RWPE2 (cell line): Measurements from ENCODE around the gene JAG2.

Source experiments
- ATAC-seq: fragments of 200-7000 bp; cut with Tn5 transposase; 3 replicates; pipeline ENCODE4 v1.9.1; 2021; ENCODE audit warnings: low read depth
- DNase-seq: peaks from one replicate; pipeline ENCODE4 v3.0.0-alpha.2; 2020; ENCODE audit warnings: low spot score
- H3K27ac ChIP-seq: fragments of 450-650 bp; 2 replicates; pipeline ENCODE4 v1.5.1; 2017; ENCODE audit warnings: mild to moderate bottlenecking; ENCODE audit not compliant: poor library complexity, severe bottlenecking
- H3K27me3 ChIP-seq: fragments of 250-450 bp; sonication (Bioruptor Pico); 2 replicates; pipeline ENCODE4 v1.5.1; 2021; ENCODE audit warnings: mild to moderate bottlenecking, moderate library complexity; ENCODE audit not compliant: insufficient read depth, poor library complexity, severe bottlenecking
- H3K36me3 ChIP-seq: fragments of 250-450 bp; sonication (Bioruptor Pico); 2 replicates; pipeline ENCODE4 v1.5.1; 2020; ENCODE audit warnings: low read depth, mild to moderate bottlenecking, moderate library complexity
- H3K4me1 ChIP-seq: fragments of 250-450 bp; sonication (Bioruptor Pico); 2 replicates; pipeline ENCODE4 v1.5.1; 2021; ENCODE audit warnings: mild to moderate bottlenecking, moderate library complexity; ENCODE audit not compliant: insufficient read depth, poor library complexity, severe bottlenecking
- H3K4me3 ChIP-seq: fragments of 250-450 bp; sonication (Bioruptor Pico); 2 replicates; pipeline ENCODE4 v1.5.1; 2021; ENCODE audit warnings: mild to moderate bottlenecking, moderate library complexity; ENCODE audit not compliant: severe bottlenecking
- H3K9me3 ChIP-seq: fragments of 250-450 bp; sonication (Bioruptor Pico); 2 replicates; pipeline ENCODE4 v1.5.1; 2021; ENCODE audit warnings: mild to moderate bottlenecking, moderate library complexity; ENCODE audit not compliant: severe bottlenecking
- CTCF ChIP-seq: fragments of 450-650 bp; IDR thresholded peaks from one replicate; pipeline ENCODE4 v1.5.1; 2017; ENCODE audit warnings: mild to moderate bottlenecking, moderate library complexity; ENCODE audit not compliant: poor library complexity, severe bottlenecking

The JAG2 gene

GRCh38 chr14:105102361-105102870, 66.2 kb downstream of the JAG2 start:
- H3K27ac ChIP-seq, result no peak overlapping the region
- no peak for TF ChIP-seq CTCF
- no peaks in the 10 kb centered on the region for H3K27me3 ChIP-seq

GRCh38 chr14:105100910-105101309, 67.7 kb downstream of the JAG2 start:
- Histone ChIP-seq H3K27me3 (no peaks in the 10 kb centered on the region), H3K27ac (no peak overlapping the region), H3K4me3 (no peak overlapping the region), H3K36me3 (no peaks in the 10 kb centered on the region), H3K9me3 (no peaks in the 10 kb centered on the region), H3K4me1 (peaks cover 11% of the 10 kb centered on the region)
- DNase-seq (peak; percentile 23), ATAC-seq (no peak)
- TF ChIP-seq CTCF, result no peak

More at GRCh38 chr14:105102361-105102870, 66.2 kb downstream of the JAG2 start:
- H3K36me3 ChIP-seq, result no peaks in the 10 kb centered on the region
- ATAC-seq (no peak), DNase-seq (peak; percentile 34)
- no peak overlapping the region for H3K4me3 ChIP-seq
- no peaks in the 10 kb centered on the region for H3K9me3 ChIP-seq
- H3K4me1 ChIP-seq, result peaks cover 7% of the 10 kb centered on the region

- Histone ChIP-seq H3K27ac (no peak overlapping the region), H3K4me1 (peaks cover 11% of the 10 kb centered on the region), H3K9me3 (no peaks in the 10 kb centered on the region), H3K27me3 (no peaks in the 10 kb centered on the region), H3K36me3 (no peaks in the 10 kb centered on the region), H3K4me3 (no peak overlapping the region)
- no peak for TF ChIP-seq CTCF
- no peak for ATAC-seq
- DNase-seq, result peak; percentile 11
Measured at GRCh38 chr14:105099778-105100177, 68.8 kb downstream of the JAG2 start.

DNA sequence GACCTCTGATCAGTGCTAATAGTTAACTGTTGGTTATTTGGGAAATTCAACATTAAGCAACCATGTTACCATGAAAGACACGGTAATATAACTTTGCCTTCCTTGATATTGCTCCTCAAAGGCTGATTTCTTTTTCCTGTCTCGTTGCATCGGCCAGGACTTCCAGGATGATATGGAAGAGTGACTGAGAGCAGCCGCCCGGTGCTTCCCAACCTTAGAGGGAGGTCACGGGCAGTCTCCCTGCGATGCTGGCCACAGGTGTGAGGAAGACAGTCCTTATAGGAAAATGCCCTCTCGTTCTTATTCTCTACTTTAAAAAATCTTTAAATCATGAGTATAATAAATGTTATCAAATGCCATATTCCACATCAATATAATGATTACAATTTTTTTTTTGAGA, 70.3 kb downstream of the JAG2 start:
- no peak for TF ChIP-seq CTCF
- H3K27ac ChIP-seq, result peak overlapping the region; percentile 44
- no peaks in the 10 kb centered on the region for H3K9me3 ChIP-seq
- DNase-seq (peak; percentile 51), ATAC-seq (no peak)
- peaks cover 17% of the 10 kb centered on the region for H3K4me1 ChIP-seq
- no peak overlapping the region for H3K4me3 ChIP-seq
- no peaks in the 10 kb centered on the region for H3K27me3 ChIP-seq
- H3K36me3 ChIP-seq, result no peaks in the 10 kb centered on the region

DNA sequence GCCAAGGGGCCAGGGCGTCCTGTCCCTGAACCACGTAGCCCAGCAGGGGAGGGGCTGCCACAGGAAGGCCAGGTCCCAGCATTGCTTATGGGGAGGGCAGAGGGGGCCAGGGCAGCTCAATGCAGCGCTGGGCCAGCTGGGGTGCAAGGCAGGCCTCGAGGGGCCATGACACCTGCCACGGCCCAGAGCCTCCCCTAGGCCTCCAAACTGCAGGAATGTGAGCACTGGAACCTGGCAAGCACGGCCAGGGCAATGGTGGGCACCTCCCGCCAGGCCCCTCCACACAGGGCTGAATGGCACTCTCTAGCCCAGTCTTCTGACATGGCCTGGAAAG, 70.8 kb downstream of the JAG2 start:
- H3K27ac ChIP-seq, result peak overlapping the region; percentile 44

More for the DNA sequence above, 70.8 kb downstream of the JAG2 start:
- TF ChIP-seq CTCF, result no peak
- no peak for DNase-seq
- Histone ChIP-seq H3K9me3 (no peaks in the 10 kb centered on the region), H3K4me1 (peaks cover 18% of the 10 kb centered on the region), H3K4me3 (no peak overlapping the region), H3K36me3 (no peaks in the 10 kb centered on the region), H3K27me3 (no peaks in the 10 kb centered on the region)
- ATAC-seq, result no peak
